PFSK-1 (cell line): ENCODE data around the gene DLGAP1.

ENCODE experiments used
- POLR2AphosphoS5 ChIP-seq: IDR thresholded peaks from 2 replicates; pipeline ENCODE4 v1.6.1; 2012; ENCODE audit warnings: low read depth, mild to moderate bottlenecking, control low read depth, low read length, moderate library complexity
- SIN3A ChIP-seq: IDR thresholded peaks from 2 replicates; pipeline ENCODE4 v1.6.1; 2012; ENCODE audit warnings: mild to moderate bottlenecking, low read length, moderate library complexity, borderline replicate concordance; ENCODE audit not compliant: insufficient read depth
- TAF1 ChIP-seq: IDR thresholded peaks from 2 replicates; pipeline ENCODE4 v1.6.1; 2012; ENCODE audit warnings: low read length, control low read depth, borderline replicate concordance; ENCODE audit not compliant: insufficient read depth
- TF ChIP-seq, protein P1 (sequence below), 2 experiments: IDR thresholded peaks; 2 replicates each; pipeline versions ENCODE4 v1.6.1 to v1.8.0; 2011 to 2012; ENCODE audit warnings: low read depth in 2 of 2, low read length in 2 of 2, control low read depth in 1 of 2, inconsistent platforms in 1 of 2, mild to moderate bottlenecking in 1 of 2, moderate library complexity in 1 of 2; ENCODE audit not compliant: insufficient read depth in 1 of 2

DNA sequence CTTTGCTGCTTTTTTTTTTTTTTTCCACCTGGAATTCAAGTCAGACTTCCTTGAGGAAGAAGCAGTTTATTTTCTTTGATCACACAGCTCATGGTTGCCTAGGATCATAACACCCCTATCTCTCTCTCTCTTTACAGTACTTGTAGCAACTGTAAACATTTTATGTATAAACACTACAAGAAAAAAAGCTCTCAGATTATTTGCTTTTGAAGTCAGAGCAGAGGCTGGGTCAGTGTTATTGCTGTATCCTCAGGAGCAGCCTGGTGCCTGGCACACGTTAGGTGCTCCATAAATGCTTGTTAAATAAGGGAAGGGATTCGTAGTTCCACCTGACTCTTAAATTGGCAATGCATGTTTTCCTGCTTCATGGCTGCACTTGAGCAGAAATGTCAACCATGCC is 783.9 kb downstream of the DLGAP1 start:
- TF ChIP-seq, protein P1, sequence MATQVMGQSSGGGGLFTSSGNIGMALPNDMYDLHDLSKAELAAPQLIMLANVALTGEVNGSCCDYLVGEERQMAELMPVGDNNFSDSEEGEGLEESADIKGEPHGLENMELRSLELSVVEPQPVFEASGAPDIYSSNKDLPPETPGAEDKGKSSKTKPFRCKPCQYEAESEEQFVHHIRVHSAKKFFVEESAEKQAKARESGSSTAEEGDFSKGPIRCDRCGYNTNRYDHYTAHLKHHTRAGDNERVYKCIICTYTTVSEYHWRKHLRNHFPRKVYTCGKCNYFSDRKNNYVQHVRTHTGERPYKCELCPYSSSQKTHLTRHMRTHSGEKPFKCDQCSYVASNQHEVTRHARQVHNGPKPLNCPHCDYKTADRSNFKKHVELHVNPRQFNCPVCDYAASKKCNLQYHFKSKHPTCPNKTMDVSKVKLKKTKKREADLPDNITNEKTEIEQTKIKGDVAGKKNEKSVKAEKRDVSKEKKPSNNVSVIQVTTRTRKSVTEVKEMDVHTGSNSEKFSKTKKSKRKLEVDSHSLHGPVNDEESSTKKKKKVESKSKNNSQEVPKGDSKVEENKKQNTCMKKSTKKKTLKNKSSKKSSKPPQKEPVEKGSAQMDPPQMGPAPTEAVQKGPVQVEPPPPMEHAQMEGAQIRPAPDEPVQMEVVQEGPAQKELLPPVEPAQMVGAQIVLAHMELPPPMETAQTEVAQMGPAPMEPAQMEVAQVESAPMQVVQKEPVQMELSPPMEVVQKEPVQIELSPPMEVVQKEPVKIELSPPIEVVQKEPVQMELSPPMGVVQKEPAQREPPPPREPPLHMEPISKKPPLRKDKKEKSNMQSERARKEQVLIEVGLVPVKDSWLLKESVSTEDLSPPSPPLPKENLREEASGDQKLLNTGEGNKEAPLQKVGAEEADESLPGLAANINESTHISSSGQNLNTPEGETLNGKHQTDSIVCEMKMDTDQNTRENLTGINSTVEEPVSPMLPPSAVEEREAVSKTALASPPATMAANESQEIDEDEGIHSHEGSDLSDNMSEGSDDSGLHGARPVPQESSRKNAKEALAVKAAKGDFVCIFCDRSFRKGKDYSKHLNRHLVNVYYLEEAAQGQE (IDR thresholded peaks at IDR 0.05; ENCODE audit: insufficient read depth in 1 of 2, low read depth in 2 of 2, low read length in 2 of 2), result no peak
- TF ChIP-seq TAF1, result no peak
- TF ChIP-seq POLR2AphosphoS5, result no peak
- no peak for TF ChIP-seq SIN3A
